Measurements from ENCODE around the gene FMNL2. TPM values are rescaled to one million over a fixed set of nuclear protein-coding genes. Genes with fewer than 3 reads are reported as not detected.
"Not testable (repeated sequence)": the region's sequence is repeated elsewhere in the genome, so short reads cannot be mapped to it uniquely, and the experiment has no call there.

Gene FMNL2
- total RNA-seq, 1 experiment from 2014 or later, result 22.7 TPM

DNA sequence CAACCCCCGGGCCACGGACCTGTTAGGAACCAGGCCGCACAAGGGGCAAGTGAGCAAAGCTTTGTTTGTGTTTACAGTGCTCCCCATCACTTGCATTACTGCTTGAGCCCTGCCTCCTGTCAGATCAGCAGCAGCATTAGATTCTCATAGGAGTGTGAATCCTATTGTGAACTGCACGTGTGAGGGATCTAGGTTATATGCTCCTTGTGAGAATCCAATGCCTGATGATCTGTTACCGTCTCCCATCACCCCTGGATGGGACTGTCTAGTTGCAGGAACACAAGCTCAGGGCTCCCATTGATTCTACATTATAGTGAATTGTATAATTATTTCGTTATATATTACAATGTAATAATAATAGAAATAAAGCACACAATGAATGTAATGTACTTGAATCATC is 125.6 kb downstream of the FMNL2 start:
- Histone ChIP-seq H3K36me3 (no peaks in the 10 kb centered on the region), H3K9me3 (replicated peaks) (no peaks in the 10 kb centered on the region), H3K27me3 (no peaks in the 10 kb centered on the region)

DNA sequence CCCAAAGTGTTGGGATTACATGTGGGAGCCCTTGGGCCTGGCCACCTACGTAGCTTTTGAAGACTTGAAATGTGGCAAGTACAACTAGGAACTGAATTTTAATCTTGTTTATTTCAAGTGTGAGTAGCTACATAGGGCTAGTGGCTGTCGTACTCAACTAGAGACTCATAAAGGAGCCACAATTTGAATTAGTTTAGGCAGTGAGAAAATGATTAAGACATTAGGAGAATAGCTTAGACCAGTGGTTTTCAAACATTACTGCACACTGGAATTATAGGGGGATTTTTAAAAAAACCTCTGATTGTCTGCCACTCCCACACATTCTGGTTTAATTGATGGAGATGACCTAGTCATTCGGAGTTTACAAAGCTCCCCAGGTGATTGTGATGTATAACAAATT is 127.1 kb downstream of the FMNL2 start:
- H3K4me1 ChIP-seq, result peaks cover 16% of the 10 kb centered on the region
- no peaks in the 10 kb centered on the region for H3K27me3 ChIP-seq
- H3K4me3 ChIP-seq, result no peak overlapping the region
- no peaks in the 10 kb centered on the region for H3K36me3 ChIP-seq
- no peak for DNase-seq
- no peak overlapping the region for H3K27ac ChIP-seq
- no peaks in the 10 kb centered on the region for H3K9me3 ChIP-seq (replicated peaks)

More for the DNA sequence above, 125.6 kb downstream of the FMNL2 start:
- Histone ChIP-seq H3K27ac (no peak overlapping the region), H3K4me3 (no peak overlapping the region), H3K4me1 (peaks cover 13% of the 10 kb centered on the region)
- no peak for DNase-seq

DNA sequence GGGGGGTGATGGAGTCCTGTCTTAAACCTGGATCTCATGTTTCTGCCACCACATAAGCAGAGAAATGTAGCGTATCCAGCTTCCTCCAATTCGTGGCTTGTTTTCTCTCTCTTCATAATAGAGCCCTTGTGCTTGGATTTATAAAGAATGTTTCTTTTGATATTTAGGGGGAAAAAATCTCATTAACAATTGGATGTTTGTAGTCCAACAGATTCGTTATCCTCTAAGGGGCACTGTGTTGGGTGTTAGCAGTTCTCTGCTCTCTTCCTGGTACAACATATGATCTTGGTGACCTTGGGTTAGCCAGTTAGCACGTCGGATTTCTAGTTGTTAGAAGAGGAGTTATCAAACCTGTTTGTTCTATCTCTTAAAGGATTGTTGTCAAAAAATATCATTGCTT is 127.8 kb downstream of the FMNL2 start:
- Histone ChIP-seq H3K9me3 (replicated peaks) (no peaks in the 10 kb centered on the region), H3K36me3 (no peaks in the 10 kb centered on the region), H3K4me3 (no peak overlapping the region), H3K27ac (peak overlapping the region; percentile 11; the same call in 1 of the 2 replicates), H3K27me3 (no peaks in the 10 kb centered on the region), H3K4me1 (peaks cover 16% of the 10 kb centered on the region)
- DNase-seq, result peak; percentile 24 to 64

DNA sequence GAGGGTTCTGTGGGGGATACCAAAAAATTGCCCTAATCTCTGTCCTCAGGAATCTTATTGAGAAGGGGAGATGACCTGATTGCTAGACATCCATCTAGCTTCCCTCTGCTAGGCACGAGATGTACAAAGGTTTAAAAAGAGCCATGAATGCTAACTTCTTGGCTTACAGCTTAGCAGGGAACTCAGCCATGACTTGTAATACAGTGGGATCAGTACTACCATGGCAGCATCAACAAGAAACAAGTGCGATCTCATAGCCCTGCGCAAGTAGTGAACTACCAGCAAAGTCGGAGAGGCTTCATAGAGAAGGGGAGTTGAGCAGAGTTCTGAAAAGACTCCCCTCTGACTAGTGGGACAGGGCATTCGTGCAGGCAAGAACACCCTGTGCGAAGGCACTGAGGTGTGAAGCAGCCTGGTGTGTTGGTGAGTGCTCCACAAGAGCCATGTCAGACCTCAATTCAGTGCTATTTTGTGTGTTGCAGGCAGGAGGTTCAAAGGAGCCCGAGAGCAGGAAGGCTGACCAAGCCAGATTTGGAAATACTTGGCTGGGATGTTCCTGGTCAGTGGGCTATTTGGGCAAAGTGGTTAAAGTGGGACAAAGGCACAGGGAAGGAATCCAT is 130.0 kb downstream of the FMNL2 start:
- Histone ChIP-seq H3K4me1 (peaks cover 16% of the 10 kb centered on the region), H3K9me3 (replicated peaks) (no peaks in the 10 kb centered on the region), H3K36me3 (no peaks in the 10 kb centered on the region), H3K27me3 (no peaks in the 10 kb centered on the region), H3K27ac (no peak overlapping the region), H3K4me3 (no peak overlapping the region)
- DNase-seq, result no peak

- no peaks in the 10 kb centered on the region for H3K9me3 ChIP-seq (replicated peaks)
- no peak overlapping the region for H3K27ac ChIP-seq
- no peak overlapping the region for H3K4me3 ChIP-seq
- peaks cover 16% of the 10 kb centered on the region for H3K4me1 ChIP-seq
- DNase-seq, result peak; percentile 11 to 57
- H3K36me3 ChIP-seq, result no peaks in the 10 kb centered on the region
- H3K27me3 ChIP-seq, result no peaks in the 10 kb centered on the region
These were observed 130.6 kb downstream of the FMNL2 start for GRCh38 chr2:152465541-152465940.

DNA sequence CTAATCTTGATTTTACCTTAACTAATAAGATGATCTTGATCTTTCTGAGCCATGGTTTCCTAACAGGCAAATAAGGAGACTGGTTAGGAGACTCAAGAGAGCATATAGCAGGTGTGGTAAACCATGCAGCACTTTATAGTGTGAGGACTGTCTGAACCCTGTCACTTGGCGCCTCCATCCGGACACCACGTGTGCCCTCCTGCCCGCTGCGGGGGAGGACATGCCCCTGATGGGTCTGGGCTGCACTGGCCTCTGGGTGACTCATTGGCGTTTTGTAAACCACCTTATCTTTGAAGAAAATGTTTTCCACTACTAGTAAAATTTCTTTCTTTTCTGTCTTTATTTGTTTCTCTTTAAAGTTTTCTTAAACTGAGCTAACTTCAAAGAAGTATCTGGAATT is 131.1 kb downstream of the FMNL2 start:
- DNase-seq, result no peak
- H3K4me1 ChIP-seq, result peaks cover 16% of the 10 kb centered on the region

GRCh38 chr2:152466980-152467676 is 132.2 kb downstream of the FMNL2 start:
- no peak overlapping the region for H3K4me3 ChIP-seq
- H3K4me1 ChIP-seq, result peaks cover 14% of the 10 kb centered on the region
- H3K36me3 ChIP-seq, result no peaks in the 10 kb centered on the region
- no peak for DNase-seq
- no peaks in the 10 kb centered on the region for H3K27me3 ChIP-seq
- H3K27ac ChIP-seq, result no peak overlapping the region
- H3K9me3 ChIP-seq (replicated peaks), result no peaks in the 10 kb centered on the region

More for the DNA sequence above, 131.1 kb downstream of the FMNL2 start:
- Histone ChIP-seq H3K9me3 (replicated peaks) (no peaks in the 10 kb centered on the region), H3K36me3 (no peaks in the 10 kb centered on the region), H3K27me3 (no peaks in the 10 kb centered on the region), H3K4me3 (no peak overlapping the region), H3K27ac (no peak overlapping the region)

GRCh38 chr2:152467677-152468410 is 132.9 kb downstream of the FMNL2 start:
- Histone ChIP-seq H3K27me3 (no peaks in the 10 kb centered on the region), H3K36me3 (no peaks in the 10 kb centered on the region), H3K4me1 (peaks cover 10% of the 10 kb centered on the region), H3K4me3 (no peak overlapping the region), H3K27ac (no peak overlapping the region), H3K9me3 (replicated peaks) (no peaks in the 10 kb centered on the region)
- no peak for DNase-seq

DNA sequence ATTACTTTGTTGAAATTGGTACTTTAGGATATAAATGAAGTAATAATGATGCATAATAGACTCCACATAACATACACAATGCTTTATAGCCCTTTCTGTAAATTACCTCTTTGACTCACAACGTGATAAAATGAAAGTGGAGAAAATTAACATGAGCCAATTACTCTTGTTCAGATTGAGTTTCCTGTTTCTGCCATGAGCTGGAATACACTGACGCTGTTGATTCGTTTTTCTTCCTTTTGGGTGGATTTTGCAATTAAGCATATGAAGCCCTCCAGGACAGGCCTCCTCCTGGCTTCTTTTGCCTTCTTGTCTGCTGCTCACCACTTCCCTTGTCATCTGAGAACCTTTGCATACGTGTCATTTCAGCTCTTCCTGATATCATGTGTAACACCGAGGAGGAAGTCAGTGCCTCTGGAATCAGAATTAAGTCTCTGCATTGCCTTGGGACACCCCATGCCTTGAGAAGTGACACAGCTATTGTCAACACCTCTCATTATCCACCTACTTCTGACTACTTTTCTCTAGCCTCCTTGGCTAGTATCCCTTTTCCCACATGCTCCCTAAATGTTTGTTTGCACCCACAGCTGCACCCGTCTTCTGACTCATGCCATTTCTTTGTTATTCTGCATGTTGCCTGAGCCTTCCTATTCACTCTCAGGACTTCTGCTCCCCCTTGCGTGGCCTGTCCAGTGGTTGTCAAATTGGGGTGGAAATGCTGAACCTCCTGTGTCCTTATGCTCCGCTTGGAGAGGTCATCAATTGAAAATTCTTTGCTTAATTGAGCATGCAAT is 134.1 kb downstream of the FMNL2 start:
- Histone ChIP-seq H3K9me3 (replicated peaks) (no peaks in the 10 kb centered on the region), H3K27me3 (no peaks in the 10 kb centered on the region), H3K36me3 (no peaks in the 10 kb centered on the region), H3K4me1 (peaks cover 5% of the 10 kb centered on the region), H3K4me3 (no peak overlapping the region), H3K27ac (no peak overlapping the region)
- no peak for DNase-seq

DNA sequence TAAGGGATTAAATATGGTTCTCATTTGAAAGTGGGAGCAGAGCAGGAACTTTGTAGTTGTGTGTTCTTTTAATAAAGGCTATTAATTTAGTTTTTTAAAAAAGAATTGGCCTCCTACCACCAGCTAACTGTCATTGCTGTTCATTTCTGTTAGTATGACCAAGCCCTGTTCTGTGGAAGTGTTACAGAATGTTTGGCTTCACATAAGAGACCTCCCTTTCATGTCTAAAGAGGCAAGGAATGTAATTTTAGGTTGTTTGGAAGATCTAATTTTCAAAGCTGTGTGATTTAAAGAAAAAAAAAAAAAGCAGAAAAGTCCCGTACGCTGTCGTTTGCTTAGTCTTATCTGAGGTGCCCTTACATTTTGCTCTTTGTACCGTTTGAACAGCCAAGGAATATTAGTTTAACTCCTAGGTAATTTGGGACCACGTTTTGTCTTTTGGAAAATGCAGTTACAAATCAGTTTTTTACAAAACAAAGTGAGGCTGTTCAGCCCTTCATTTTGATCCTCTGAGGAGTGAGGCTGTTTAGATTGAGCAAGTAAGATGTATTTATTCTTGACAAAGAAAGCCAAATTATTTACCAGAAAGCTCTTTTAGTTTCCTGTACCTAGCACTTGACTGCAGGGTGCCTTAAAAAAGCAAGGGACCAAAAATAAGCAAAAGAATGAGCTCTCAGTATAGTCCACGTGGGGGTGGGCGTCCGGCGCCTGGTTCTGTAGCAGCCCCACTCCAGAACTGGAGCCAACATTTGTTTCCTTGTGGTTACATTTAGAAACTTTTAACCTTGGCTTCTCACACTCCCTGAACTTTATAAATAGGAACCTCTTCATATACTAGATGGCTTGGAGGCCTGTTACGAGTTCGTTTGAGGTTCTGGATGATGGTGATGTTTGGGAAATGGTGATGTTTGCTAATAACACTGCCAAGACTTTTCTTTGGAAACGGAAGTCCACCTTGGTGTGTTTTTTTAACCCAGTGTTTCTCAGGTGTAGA is 136.2 kb downstream of the FMNL2 start:
- H3K4me1 ChIP-seq, result no peaks in the 10 kb centered on the region
- DNase-seq, result no peak
- H3K27ac ChIP-seq, result no peak overlapping the region

DNA sequence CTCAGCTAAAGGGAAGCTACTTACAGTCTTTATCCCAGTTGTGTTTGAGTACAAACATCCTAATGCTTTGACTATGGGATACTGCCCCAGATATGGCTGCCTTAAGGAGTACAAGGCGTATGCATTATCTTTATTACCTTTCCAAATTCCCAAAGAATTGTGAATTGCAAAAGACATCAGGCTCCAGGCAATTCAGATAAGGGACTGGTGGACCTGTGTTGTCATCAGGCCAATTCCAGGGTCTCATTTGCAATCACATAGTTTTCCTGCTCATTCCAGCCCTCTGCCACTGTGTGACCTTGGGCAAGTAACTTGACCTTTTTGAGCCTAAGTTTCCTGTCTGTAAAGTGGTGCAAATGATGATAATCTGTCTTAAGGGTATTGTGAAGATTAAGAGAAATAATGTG is 137.5 kb downstream of the FMNL2 start:
- Histone ChIP-seq H3K9me3 (replicated peaks) (no peaks in the 10 kb centered on the region), H3K4me1 (no peaks in the 10 kb centered on the region), H3K27ac (no peak overlapping the region), H3K27me3 (no peaks in the 10 kb centered on the region), H3K36me3 (no peaks in the 10 kb centered on the region), H3K4me3 (no peak overlapping the region)
- DNase-seq, result no peak

More for the DNA sequence above, 136.2 kb downstream of the FMNL2 start:
- Histone ChIP-seq H3K9me3 (replicated peaks) (no peaks in the 10 kb centered on the region), H3K27me3 (no peaks in the 10 kb centered on the region), H3K4me3 (no peak overlapping the region), H3K36me3 (no peaks in the 10 kb centered on the region)

GRCh38 chr2:152473151-152473857 is 138.3 kb downstream of the FMNL2 start:
- H3K27ac ChIP-seq, result no peak overlapping the region
- no peaks in the 10 kb centered on the region for H3K9me3 ChIP-seq (replicated peaks)
- H3K4me1 ChIP-seq, result no peaks in the 10 kb centered on the region
- H3K27me3 ChIP-seq, result no peaks in the 10 kb centered on the region
- DNase-seq, result no peak
- H3K36me3 ChIP-seq, result no peaks in the 10 kb centered on the region
- no peak overlapping the region for H3K4me3 ChIP-seq

GRCh38 chr2:152474523-152474922 is 139.5 kb downstream of the FMNL2 start:
- not testable (repeated sequence) for DNase-seq; H3K4me3 ChIP-seq; H3K4me1 ChIP-seq; H3K36me3 ChIP-seq; H3K27me3 ChIP-seq; H3K27ac ChIP-seq; H3K9me3 ChIP-seq (replicated peaks)
